CD4-positive, alpha-beta T cell treated with Interleukin-10 for 1 hour (primary cell): ENCODE measurements around the gene TUBD1.
"Not testable (repeated sequence)": the region's sequence is repeated elsewhere in the genome, so short reads cannot be mapped to it uniquely, and the experiment has no call there.

Source experiments
- DNase-seq: peaks from one replicate; pipeline ENCODE4 v3.0.0-alpha.2; 2020

TUBD1 gene

DNA sequence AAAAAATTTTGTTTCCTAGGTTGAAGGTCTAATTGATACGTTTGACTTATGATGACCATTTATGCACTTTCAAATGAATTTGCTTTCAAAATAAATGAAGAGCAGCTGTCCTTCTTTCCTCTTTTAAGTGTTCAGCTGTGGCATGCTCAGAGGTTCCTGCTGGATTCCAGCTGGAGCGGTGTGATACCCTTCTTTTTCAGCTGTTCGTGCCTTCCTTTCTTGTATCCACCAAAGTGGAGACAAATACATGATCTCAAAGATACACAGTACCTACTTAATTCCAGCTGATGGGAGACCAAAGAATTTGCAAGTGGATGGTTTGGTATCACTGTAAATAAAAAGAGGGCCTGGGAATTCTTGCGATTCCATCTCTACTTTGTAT, 50.9 kb downstream of the TUBD1 start:
- not testable (repeated sequence) for DNase-seq

- DNase-seq = peak; percentile 80
These were observed 51.5 kb downstream of the TUBD1 start for GRCh38 chr17:59841091-59841881.

DNA sequence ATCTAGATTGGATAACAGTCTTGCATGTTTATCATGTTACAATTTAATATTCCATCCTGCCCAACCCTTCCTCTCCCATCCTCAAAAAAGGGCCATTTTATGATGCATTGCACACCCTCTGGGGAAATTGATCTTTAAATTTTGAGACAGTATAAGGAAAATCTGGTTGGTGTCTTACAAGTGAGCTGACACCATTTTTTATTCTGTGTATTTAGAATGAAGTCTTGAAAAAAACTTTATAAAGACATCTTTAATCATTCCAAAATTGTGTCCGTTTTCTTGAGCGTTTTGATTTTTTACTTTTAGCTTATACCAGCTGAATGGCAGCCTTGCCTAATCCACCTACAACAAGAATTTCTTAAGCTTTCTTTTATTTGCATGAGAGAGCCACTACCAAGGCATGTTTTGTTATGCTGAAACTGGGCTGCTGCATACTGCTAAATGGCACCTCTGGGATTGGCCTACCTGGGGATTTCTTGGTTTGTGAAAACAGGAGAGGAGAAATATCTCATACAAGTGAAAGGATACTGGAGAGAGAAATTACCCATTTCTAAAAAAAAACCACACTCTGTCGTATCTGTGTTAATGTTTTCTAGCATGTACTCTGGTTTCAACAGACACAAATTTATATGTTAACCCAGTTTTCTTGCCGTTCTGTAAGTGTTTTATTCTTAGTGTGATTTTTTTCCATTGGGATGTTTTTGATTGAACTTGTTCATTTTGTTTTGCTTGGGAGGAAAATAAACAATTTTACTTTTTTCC, 52.2 kb downstream of the TUBD1 start:
- peak; percentile 69 for DNase-seq

DNA sequence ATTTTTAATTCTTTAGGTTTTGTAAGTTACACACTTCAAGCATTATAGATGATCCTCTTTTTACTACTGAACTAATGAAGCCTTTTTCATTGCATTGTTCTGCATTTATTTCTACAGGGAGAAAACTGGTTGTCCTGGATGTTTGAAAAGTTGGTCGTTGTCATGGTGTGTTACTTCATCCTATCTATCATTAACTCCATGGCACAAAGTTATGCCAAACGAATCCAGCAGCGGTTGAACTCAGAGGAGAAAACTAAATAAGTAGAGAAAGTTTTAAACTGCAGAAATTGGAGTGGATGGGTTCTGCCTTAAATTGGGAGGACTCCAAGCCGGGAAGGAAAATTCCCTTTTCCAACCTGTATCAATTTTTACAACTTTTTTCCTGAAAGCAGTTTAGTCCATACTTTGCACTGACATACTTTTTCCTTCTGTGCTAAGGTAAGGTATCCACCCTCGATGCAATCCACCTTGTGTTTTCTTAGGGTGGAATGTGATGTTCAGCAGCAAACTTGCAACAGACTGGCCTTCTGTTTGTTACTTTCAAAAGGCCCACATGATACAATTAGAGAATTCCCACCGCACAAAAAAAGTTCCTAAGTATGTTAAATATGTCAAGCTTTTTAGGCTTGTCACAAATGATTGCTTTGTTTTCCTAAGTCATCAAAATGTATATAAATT, 53.0 kb downstream of the TUBD1 start:
- DNase-seq = peak; percentile 51

- peak; percentile 68 for DNase-seq
These were observed 54.5 kb downstream of the TUBD1 start for GRCh38 chr17:59838052-59838916.

DNA sequence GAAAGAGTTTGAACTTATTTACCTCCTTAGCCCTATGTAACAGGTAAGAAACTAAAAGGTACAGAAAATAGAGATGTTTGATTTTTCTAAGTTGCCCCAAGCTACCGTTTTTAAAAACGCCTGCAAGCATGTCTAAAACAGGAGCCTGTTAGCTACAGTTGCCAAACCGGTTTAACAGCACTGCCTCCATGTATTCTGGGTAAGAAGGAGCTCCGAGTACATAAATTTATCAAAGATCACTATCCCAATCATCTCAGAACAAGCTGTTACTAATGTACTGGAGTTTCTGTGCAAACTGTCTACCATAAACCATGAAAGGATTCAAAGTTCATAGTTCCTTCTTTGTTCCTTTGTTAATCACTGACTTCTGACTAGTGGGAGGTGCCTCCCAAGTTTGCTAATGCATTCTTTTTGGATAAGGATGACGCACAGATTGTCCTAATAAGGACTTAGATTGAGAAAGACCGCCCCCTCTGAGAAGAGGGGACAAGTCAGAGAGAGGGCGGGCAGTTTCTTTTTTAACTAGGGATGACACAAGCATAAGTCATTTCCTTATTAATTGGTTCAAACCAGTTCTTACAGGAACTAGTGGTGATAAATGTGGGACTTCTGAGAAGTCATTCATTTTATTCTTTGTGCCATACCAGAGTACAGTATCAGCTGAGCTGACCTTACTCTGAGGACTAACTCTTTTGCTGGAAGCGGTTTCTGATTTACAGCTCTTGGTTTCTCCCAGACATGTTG, 55.3 kb downstream of the TUBD1 start:
- peak; percentile 96 for DNase-seq

GRCh38 chr17:59832883-59833379, 59.8 kb downstream of the TUBD1 start:
- peak; percentile 46 for DNase-seq

GRCh38 chr17:59830846-59831486, 61.8 kb downstream of the TUBD1 start:
- DNase-seq = no peak

- no peak for DNase-seq
These were observed 62.6 kb downstream of the TUBD1 start for GRCh38 chr17:59830007-59830630.

- DNase-seq = peak; percentile 90
These were observed 63.3 kb downstream of the TUBD1 start for GRCh38 chr17:59829217-59830006.

GRCh38 chr17:59828819-59829216, 63.9 kb downstream of the TUBD1 start:
- not testable (repeated sequence) for DNase-seq

GRCh38 chr17:59828478-59828760, 64.3 kb downstream of the TUBD1 start:
- DNase-seq = no peak

GRCh38 chr17:59827721-59828477, 64.8 kb downstream of the TUBD1 start:
- peak; percentile 75 for DNase-seq

GRCh38 chr17:59826706-59827453, 65.9 kb downstream of the TUBD1 start:
- DNase-seq = no peak

GRCh38 chr17:59825533-59826322, 67.0 kb downstream of the TUBD1 start:
- DNase-seq = peak; percentile 53

DNA sequence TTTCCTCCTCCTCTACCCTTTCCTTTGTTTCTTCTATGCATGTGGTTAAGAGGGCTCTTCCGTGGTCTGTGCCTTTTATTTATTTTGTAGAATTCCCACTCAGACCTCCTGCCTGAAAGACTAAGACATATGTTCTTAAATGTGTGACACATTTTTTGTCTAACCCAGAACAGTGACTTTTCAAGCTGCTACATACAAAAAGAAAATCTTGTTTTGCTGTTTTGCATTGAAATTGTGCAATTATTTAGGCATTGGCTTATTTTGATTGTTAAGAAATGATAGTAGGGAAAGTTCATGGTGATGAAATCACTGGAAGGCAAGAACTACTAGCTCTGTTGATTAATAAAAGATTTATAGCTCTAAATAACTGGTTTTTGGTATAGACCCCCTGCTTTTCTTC, 76.8 kb downstream of the TUBD1 start:
- no peak for DNase-seq

- DNase-seq = no peak
These were observed 78.1 kb downstream of the TUBD1 start for GRCh38 chr17:59814685-59815084.

DNA sequence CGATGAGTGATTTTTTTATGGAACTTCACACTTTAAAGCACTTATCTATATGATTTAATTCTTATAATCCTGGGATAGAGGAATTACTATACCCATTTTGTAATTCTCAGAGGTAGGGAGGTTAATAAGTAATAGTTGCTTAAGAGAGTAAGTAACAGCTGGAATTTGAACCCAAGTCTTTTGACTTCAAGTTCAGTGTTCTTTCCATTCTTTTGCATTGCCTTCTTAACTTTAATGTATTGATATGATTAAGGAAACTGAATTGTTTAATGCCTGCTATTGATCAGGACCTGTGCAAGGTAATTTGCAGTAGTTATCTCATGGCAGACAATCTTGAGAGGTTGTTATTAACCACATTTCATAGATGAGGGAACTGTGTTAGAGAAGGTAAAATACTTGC, 78.5 kb downstream of the TUBD1 start:
- DNase-seq = no peak
